RWPE1 (cell line): ENCODE results near the gene GATB.

ENCODE experiments used
- CTCF ChIA-PET: fragments of 350-600 bp; sonication (Branson Sonifier 250); formaldehyde crosslinking; extraction: SDS; loops from one replicate; lab custom pipeline; 2021; lab: Yijun Ruan, JAX
- POLR2A ChIA-PET: fragments of 400-600 bp; formaldehyde crosslinking; extraction: SDS; loops from one replicate; lab custom pipeline; 2020; ENCODE audit warnings: antibody characterized with exemption; ENCODE audit not compliant: low non-redundant PET; lab: Yijun Ruan, JAX
- DNase-seq: peaks from one replicate; pipeline ENCODE4 v3.0.0; 2012; ENCODE audit warnings: low spot score
- H3K27ac ChIP-seq: fragments of 450-650 bp; 2 replicates; pipeline ENCODE4 v1.5.1; 2017
- CTCF ChIP-seq: fragments of 450-650 bp; conservative IDR thresholded peaks from 2 replicates; pipeline ENCODE4 v1.5.1; 2017; ENCODE audit warnings: low read depth, mild to moderate bottlenecking

The GATB gene

GRCh38 chr4:151721466-151721865, 39.3 kb downstream of the GATB start:
- TF ChIP-seq CTCF = no peak
- POLR2A ChIA-PET = no interaction called here
- no peak overlapping the region for H3K27ac ChIP-seq
- no peak for DNase-seq
- CTCF ChIA-PET = interaction anchor here (0.6 kb wide), 1 partner anchor 359 kb away, joined by 3 read pairs; no protein-coding TSS in a partner anchor

DNA sequence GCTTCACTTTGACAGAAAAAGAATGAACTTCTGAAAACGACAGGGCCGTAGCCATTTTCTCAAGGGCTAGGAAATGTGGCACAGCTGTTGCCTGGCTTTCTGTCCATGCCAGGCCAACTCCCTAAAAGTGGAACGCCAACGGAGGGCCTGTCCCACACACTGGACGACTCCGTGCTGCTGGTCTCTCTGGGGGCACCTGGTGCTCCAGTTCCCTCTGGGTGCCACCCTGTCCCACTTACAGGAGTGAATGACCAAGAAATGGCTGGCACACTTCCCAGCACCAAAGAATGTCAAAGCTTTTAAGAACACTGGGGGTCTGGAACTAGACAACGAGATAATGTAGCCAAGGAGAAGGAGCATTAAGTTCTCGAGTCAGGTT, 40.9 kb downstream of the GATB start:
- no peak for TF ChIP-seq CTCF

GRCh38 chr4:151718984-151719955, 41.5 kb downstream of the GATB start:
- DNase-seq = no peak
- ChIA-PET CTCF (interaction anchor here (0.6 kb wide), 1 partner anchor 556 kb away, joined by 3 read pairs; no protein-coding TSS in a partner anchor), POLR2A (no interaction called here)
- TF ChIP-seq CTCF = no peak
- 0 out of 2 replicates have a peak overlapping the region, but pooled peaks have one; percentile 2 for H3K27ac ChIP-seq

More for the DNA sequence above, 40.9 kb downstream of the GATB start:
- H3K27ac ChIP-seq = no peak overlapping the region
- POLR2A ChIA-PET = no interaction called here
- CTCF ChIA-PET = no interaction called here
- DNase-seq = no peak

- ChIA-PET POLR2A (no interaction called here), CTCF (interaction anchor here (0.6 kb wide), 2 partner anchors 187 to 555 kb away, joined by 3 to 4 read pairs; no protein-coding TSS in a partner anchor)
- DNase-seq = no peak
- no peak overlapping the region for H3K27ac ChIP-seq
- TF ChIP-seq CTCF = no peak
These were observed 42.7 kb downstream of the GATB start for GRCh38 chr4:151717909-151718628.

DNA sequence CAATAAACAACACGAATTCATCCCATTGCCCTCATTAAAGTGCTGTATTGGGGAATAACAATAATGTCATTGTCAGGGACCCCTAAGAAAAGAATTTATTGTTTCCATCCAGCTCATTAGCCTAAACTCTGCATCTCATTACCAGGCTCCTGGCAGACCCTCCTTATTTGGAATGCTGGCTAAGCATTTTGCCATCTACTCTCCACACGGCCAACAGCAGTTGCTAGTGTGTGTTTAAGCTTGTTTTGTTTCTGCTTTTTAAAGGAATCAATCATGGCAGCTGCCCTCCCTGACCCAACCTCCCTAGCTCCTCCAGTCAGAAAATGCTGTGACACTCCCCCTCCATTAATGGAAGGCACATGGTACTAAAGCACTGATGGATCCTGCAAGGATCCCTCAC, 43.5 kb downstream of the GATB start:
- CTCF ChIA-PET = no interaction called here
- no peak overlapping the region for H3K27ac ChIP-seq
- POLR2A ChIA-PET = no interaction called here
- TF ChIP-seq CTCF = no peak
- no peak for DNase-seq

GRCh38 chr4:151716324-151716723, 44.5 kb downstream of the GATB start:
- no peak for DNase-seq
- no peak for TF ChIP-seq CTCF
- POLR2A ChIA-PET = no interaction called here
- no peak overlapping the region for H3K27ac ChIP-seq
- CTCF ChIA-PET = interaction anchor here (0.6 kb wide), 1 partner anchor 44 kb away, joined by 5 read pairs; the partner anchor contains the start of gene GATB
